Suppressor macrophage (primary cell): ENCODE results near the gene LCP2.

Experiments
- DNase-seq, 4 experiments: peaks; one replicate each; pipeline ENCODE4 v3.0.0-alpha.2; 2020 to 2022

Gene LCP2

GRCh38 chr5:170296036-170296934 lies 1.3 kb downstream of the LCP2 start:
- peak; percentile 61 to 78 (median 70) for DNase-seq

- DNase-seq: no peak
Measured at GRCh38 chr5:170294556-170294955, 3.0 kb downstream of the LCP2 start.

GRCh38 chr5:170294057-170294456 lies 3.5 kb downstream of the LCP2 start:
- DNase-seq: no peak

- peak; percentile 80 to 90 (median 90) for DNase-seq
Measured at GRCh38 chr5:170293273-170293672, 4.3 kb downstream of the LCP2 start.

- DNase-seq: peak in 3 of 4 experiments; percentile 21 to 62 (median 57)
Measured at GRCh38 chr5:170292179-170293104, 5.1 kb downstream of the LCP2 start.

GRCh38 chr5:170290498-170290897 lies 7.1 kb downstream of the LCP2 start:
- peak; percentile 59 to 81 (median 75) for DNase-seq

- DNase-seq: peak; percentile 65 to 87 (median 86)
Measured at GRCh38 chr5:170289764-170290163, 7.8 kb downstream of the LCP2 start.

GRCh38 chr5:170289121-170289520 lies 8.5 kb downstream of the LCP2 start:
- DNase-seq: no peak

- no peak for DNase-seq
Measured at GRCh38 chr5:170288551-170288950, 9.0 kb downstream of the LCP2 start.

GRCh38 chr5:170288151-170288550 lies 9.4 kb downstream of the LCP2 start:
- peak in 1 of 4 experiments; percentile 42 for DNase-seq

- DNase-seq: peak; percentile 87 to 95 (median 90)
Measured at GRCh38 chr5:170287532-170287931, 10.0 kb downstream of the LCP2 start.

- no peak for DNase-seq
Measured at GRCh38 chr5:170286386-170286925, 11.1 kb downstream of the LCP2 start.

- no peak for DNase-seq
Measured at GRCh38 chr5:170285181-170285580, 12.4 kb downstream of the LCP2 start.

GRCh38 chr5:170284231-170284630 lies 13.3 kb downstream of the LCP2 start:
- DNase-seq: no peak

GRCh38 chr5:170283296-170283695 lies 14.3 kb downstream of the LCP2 start:
- no peak for DNase-seq

GRCh38 chr5:170280011-170280493 lies 17.5 kb downstream of the LCP2 start:
- peak in 1 of 4 experiments; percentile 36 for DNase-seq

- DNase-seq: peak in 2 of 4 experiments; percentile 53 to 57
Measured at GRCh38 chr5:170279459-170279817, 18.1 kb downstream of the LCP2 start.

- peak; percentile 86 to 93 (median 92) for DNase-seq
Measured at GRCh38 chr5:170278611-170279458, 18.7 kb downstream of the LCP2 start.

GRCh38 chr5:170277867-170278281 lies 19.7 kb downstream of the LCP2 start:
- DNase-seq: peak; percentile 89 to 96 (median 92)

GRCh38 chr5:170276140-170276539 lies 21.4 kb downstream of the LCP2 start:
- peak in 1 of 4 experiments; percentile 6 for DNase-seq

- peak; percentile 70 to 81 (median 74) for DNase-seq
Measured at GRCh38 chr5:170275376-170275994, 22.1 kb downstream of the LCP2 start.
